ENCODE data around the gene OR52W1.
"Not testable (repeated sequence)": the region's sequence is repeated elsewhere in the genome, so short reads cannot be mapped to it uniquely, and the experiment has no call there.

OR52W1 gene

DNA sequence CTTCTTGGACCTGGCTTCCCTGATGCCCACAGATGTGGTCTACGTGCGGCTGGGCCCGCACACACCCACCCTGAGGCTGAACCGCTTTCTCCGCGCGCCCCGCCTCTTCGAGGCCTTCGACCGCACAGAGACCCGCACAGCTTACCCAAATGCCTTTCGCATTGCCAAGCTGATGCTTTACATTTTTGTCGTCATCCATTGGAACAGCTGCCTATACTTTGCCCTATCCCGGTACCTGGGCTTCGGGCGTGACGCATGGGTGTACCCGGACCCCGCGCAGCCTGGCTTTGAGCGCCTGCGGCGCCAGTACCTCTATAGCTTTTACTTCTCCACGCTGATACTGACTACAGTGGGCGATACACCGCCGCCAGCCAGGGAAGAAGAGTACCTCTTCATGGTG lies 41.1 kb downstream of the OR52W1 start:
- TF ChIP-seq CTCF (IDR thresholded peaks at IDR 0.05; ENCODE audit: extremely low read depth, missing control alignments) = no peak
- DNase-seq (ENCODE audit: low spot score) = no peak

DNA sequence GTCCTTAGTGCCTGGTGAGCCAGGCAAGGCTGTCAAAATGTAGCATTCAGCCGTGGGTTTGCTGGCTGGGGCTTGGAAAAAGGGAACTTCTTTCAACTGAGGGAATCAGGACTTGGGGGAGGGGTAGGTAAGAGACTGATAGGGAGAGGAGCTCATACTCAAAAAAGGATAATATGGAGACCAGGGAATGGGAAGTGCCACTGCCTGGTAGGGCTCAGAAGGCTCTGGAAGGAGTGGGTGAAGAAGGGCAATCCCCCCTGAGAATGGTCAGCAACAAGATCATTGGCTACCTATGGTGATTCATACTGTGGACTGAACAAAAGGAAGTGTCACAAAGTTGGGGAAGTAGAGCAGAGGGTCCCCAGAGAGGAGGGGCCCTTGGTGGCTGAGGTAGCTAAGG lies 41.8 kb downstream of the OR52W1 start:
- DNase-seq (ENCODE audit: low spot score) = no peak
- TF ChIP-seq CTCF (IDR thresholded peaks at IDR 0.05; ENCODE audit: extremely low read depth, missing control alignments) = no peak

- TF ChIP-seq CTCF (IDR thresholded peaks at IDR 0.05; ENCODE audit: extremely low read depth, missing control alignments) = no peak
- no peak for DNase-seq (ENCODE audit: low spot score)
Observed at GRCh38 chr11:6241316-6241715, 42.3 kb downstream of the OR52W1 start.

DNA sequence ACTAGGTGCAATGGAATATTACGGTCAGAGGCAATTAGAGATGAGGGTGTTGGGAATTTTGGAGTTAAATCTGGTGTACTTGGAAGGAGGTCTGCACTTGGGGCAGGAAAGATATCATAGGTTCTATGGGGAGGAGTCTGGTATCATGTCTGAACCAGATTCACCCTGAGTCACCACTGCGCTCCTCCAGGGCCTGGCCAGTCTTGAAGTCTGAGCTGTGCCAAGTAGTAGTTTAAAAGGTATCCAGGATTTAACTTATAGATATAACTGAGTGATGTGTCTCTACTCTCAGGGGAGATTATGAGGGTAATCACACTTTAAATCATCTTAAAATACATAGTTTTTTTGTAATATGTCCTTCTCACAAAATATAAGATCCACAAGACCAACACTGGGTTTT lies 46.5 kb downstream of the OR52W1 start:
- TF ChIP-seq CTCF (IDR thresholded peaks at IDR 0.05; ENCODE audit: extremely low read depth, missing control alignments) = no peak
- DNase-seq (ENCODE audit: low spot score) = no peak

- no peak for DNase-seq (ENCODE audit: low spot score)
- no peak for TF ChIP-seq CTCF (IDR thresholded peaks at IDR 0.05; ENCODE audit: extremely low read depth, missing control alignments)
Observed at GRCh38 chr11:6248248-6248647, 49.2 kb downstream of the OR52W1 start.

DNA sequence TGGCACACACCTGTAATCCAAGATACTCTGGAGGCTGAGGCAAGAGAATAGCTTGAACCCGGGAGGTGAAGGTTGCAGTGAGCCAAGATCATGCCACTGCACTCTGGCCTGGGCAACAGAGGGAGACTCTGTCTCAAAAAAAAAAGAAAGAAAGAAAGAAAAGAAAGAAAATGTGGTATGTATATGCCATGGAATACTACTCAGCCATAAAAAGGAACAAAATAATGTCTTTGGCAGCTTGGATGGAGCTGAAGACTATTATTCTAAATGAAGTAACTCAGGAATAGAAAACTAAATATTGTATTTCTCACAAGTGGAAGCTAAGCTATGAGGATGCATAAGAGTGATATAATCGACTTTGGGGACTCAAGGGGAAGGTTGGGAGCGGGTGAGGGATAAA lies 49.9 kb downstream of the OR52W1 start:
- not testable (repeated sequence) for DNase-seq (ENCODE audit: low spot score)

Data from GM20000 (cell line).